Duodenal mucosa (tissue), 2 donors: Measurements from ENCODE around the gene CRTC1.
A peak's percentile ranks its signal among the peaks of the same experiment; 100 is the strongest.

Source experiments
- H3K27ac ChIP-seq: one replicate; pipeline ENCODE4 v1.7.0; 2013; ENCODE audit warnings: low read depth, low read length
- H3K27me3 ChIP-seq, 2 donors: one replicate each; pipeline ENCODE4 v1.7.0; 2013; ENCODE audit warnings: low read length in 2 of 2, control low read depth in 1 of 2; ENCODE audit not compliant: insufficient read depth in 2 of 2, control insufficient read depth in 1 of 2
- H3K36me3 ChIP-seq, 2 donors: one replicate each; pipeline ENCODE4 v1.7.0; 2013; ENCODE audit warnings: low read length in 2 of 2, control low read depth in 1 of 2; ENCODE audit not compliant: insufficient read depth in 2 of 2, control insufficient read depth in 1 of 2
- H3K4me1 ChIP-seq, 2 donors: one replicate each; pipeline ENCODE4 v1.7.0; 2013; ENCODE audit warnings: low read length in 2 of 2, control low read depth in 1 of 2; ENCODE audit not compliant: insufficient read depth in 2 of 2, control insufficient read depth in 1 of 2
- H3K4me3 ChIP-seq, 2 donors: one replicate each; pipeline ENCODE4 v1.7.0; 2013; ENCODE audit warnings: low read length in 2 of 2, low read depth in 1 of 2
- H3K9ac ChIP-seq, 2 donors: one replicate each; pipeline ENCODE4 v1.7.0; 2013; ENCODE audit warnings: low read length in 2 of 2, low read depth in 1 of 2
- H3K9me3 ChIP-seq, 2 donors: one replicate each; pipeline ENCODE4 v1.7.0; 2013; ENCODE audit warnings: low read length in 2 of 2, control low read depth in 1 of 2; ENCODE audit not compliant: control insufficient read depth in 1 of 2

The CRTC1 gene

GRCh38 chr19:18698321-18699167 is 15.1 kb downstream of the CRTC1 start:
- Histone ChIP-seq H3K4me1 (peaks cover 17 to 30% of the 10 kb centered on the region in 2 donors), H3K27me3 (no peaks in the 10 kb centered on the region), H3K36me3 (no peaks in the 10 kb centered on the region), H3K9me3 (no peaks in the 10 kb centered on the region), H3K27ac (no peak overlapping the region), H3K4me3 (no peak overlapping the region), H3K9ac (no peak overlapping the region)

- H3K27ac ChIP-seq: no peak overlapping the region
- H3K4me3 ChIP-seq: no peak overlapping the region
- no peaks in the 10 kb centered on the region for H3K27me3 ChIP-seq
- peaks cover 17 to 30% of the 10 kb centered on the region in 2 donors for H3K4me1 ChIP-seq
- no peaks in the 10 kb centered on the region for H3K36me3 ChIP-seq
- no peak overlapping the region for H3K9ac ChIP-seq
- no peaks in the 10 kb centered on the region for H3K9me3 ChIP-seq
These were observed 16.0 kb downstream of the CRTC1 start for GRCh38 chr19:18699403-18700054.

- Histone ChIP-seq H3K27ac (peak overlapping the region; percentile 41), H3K27me3 (no peaks in the 10 kb centered on the region), H3K9ac (peak overlapping the region in 1 of 2 donors; percentile 60)
These were observed 17.2 kb downstream of the CRTC1 start for GRCh38 chr19:18700501-18701249.

GRCh38 chr19:18701250-18701608 is 17.7 kb downstream of the CRTC1 start:
- no peaks in the 10 kb centered on the region for H3K36me3 ChIP-seq
- no peak overlapping the region for H3K9ac ChIP-seq
- no peak overlapping the region for H3K27ac ChIP-seq
- H3K27me3 ChIP-seq: no peaks in the 10 kb centered on the region
- peaks cover 17 to 30% of the 10 kb centered on the region in 2 donors for H3K4me1 ChIP-seq
- no peaks in the 10 kb centered on the region for H3K9me3 ChIP-seq
- H3K4me3 ChIP-seq: peak overlapping the region; percentile 68 to 77

More at GRCh38 chr19:18700501-18701249, 17.2 kb downstream of the CRTC1 start:
- peak overlapping the region; percentile 68 to 77 for H3K4me3 ChIP-seq
- H3K36me3 ChIP-seq: no peaks in the 10 kb centered on the region
- peaks cover 17 to 30% of the 10 kb centered on the region in 2 donors for H3K4me1 ChIP-seq
- no peaks in the 10 kb centered on the region for H3K9me3 ChIP-seq

- no peaks in the 10 kb centered on the region for H3K27me3 ChIP-seq
- H3K4me1 ChIP-seq: peaks cover 16 to 29% of the 10 kb centered on the region in 2 donors
- H3K9ac ChIP-seq: no peak overlapping the region
- no peak overlapping the region for H3K27ac ChIP-seq
- H3K4me3 ChIP-seq: no peak overlapping the region
- no peaks in the 10 kb centered on the region for H3K36me3 ChIP-seq
- H3K9me3 ChIP-seq: no peaks in the 10 kb centered on the region
These were observed 20.6 kb downstream of the CRTC1 start for GRCh38 chr19:18704054-18704453.

- Histone ChIP-seq H3K4me1 (peaks cover 7 to 24% of the 10 kb centered on the region in 2 donors), H3K27ac (no peak overlapping the region), H3K36me3 (no peaks in the 10 kb centered on the region), H3K9me3 (no peaks in the 10 kb centered on the region), H3K9ac (no peak overlapping the region), H3K27me3 (no peaks in the 10 kb centered on the region), H3K4me3 (no peak overlapping the region)
These were observed 21.5 kb downstream of the CRTC1 start for GRCh38 chr19:18704971-18705370.

- H3K4me3 ChIP-seq: no peak overlapping the region
- no peaks in the 10 kb centered on the region for H3K9me3 ChIP-seq
- H3K4me1 ChIP-seq: peaks cover 0 to 9% of the 10 kb centered on the region in 2 donors
- no peaks in the 10 kb centered on the region for H3K36me3 ChIP-seq
- no peaks in the 10 kb centered on the region for H3K27me3 ChIP-seq
- no peak overlapping the region for H3K9ac ChIP-seq
- no peak overlapping the region for H3K27ac ChIP-seq
These were observed 25.2 kb downstream of the CRTC1 start for GRCh38 chr19:18708452-18709231.

GRCh38 chr19:18709546-18709945 is 26.1 kb downstream of the CRTC1 start:
- Histone ChIP-seq H3K27me3 (no peaks in the 10 kb centered on the region), H3K36me3 (no peaks in the 10 kb centered on the region), H3K9me3 (no peaks in the 10 kb centered on the region), H3K4me3 (no peak overlapping the region), H3K9ac (no peak overlapping the region), H3K4me1 (peaks cover 0 to 9% of the 10 kb centered on the region in 2 donors), H3K27ac (no peak overlapping the region)

GRCh38 chr19:18710186-18710585 is 26.7 kb downstream of the CRTC1 start:
- no peaks in the 10 kb centered on the region for H3K27me3 ChIP-seq
- H3K4me1 ChIP-seq: peaks cover 0 to 9% of the 10 kb centered on the region in 2 donors
- H3K4me3 ChIP-seq: no peak overlapping the region
- no peak overlapping the region for H3K9ac ChIP-seq
- no peak overlapping the region for H3K27ac ChIP-seq
- no peaks in the 10 kb centered on the region for H3K36me3 ChIP-seq
- no peaks in the 10 kb centered on the region for H3K9me3 ChIP-seq
